HCT116 (cell line): ENCODE results near the gene ACSS2. TPM values are rescaled to one million over a fixed set of nuclear protein-coding genes. Genes with fewer than 3 reads are reported as not detected.
A peak's percentile ranks its signal among the peaks of the same experiment; 100 is the strongest.

ENCODE experiments used
- ATAC-seq: fragments of 200-7000 bp; cut with Tn5 transposase; 2 replicates; pipeline ENCODE4 v1.9.1; 2020; ENCODE audit warnings: mild to moderate bottlenecking, moderate library complexity
- BruUV-seq: library from RNA; stranded (reverse); fragments of 400-500 nt; replicated peaks from 2 replicates; lab custom pipeline; 2021; lab: Mats Ljungman, UMichigan
- CTCF ChIA-PET: fragments of 300-600 bp; sonication (Branson Sonifier 250); formaldehyde crosslinking; loops from one replicate; lab custom pipeline; 2021; ENCODE audit warnings: antibody characterized with exemption; lab: Charles Lee
- POLR2A ChIA-PET: fragments of 300-600, 350-600 bp; sonication (Branson Sonifier 250); formaldehyde crosslinking; loops from one replicate; lab custom pipeline; 2021; ENCODE audit warnings: antibody characterized with exemption; lab: Charles Lee
- RAD21 ChIA-PET, 2 experiments: fragments of 300-600 bp; sonication (Branson Sonifier 250); formaldehyde crosslinking; loops; one replicate each; lab custom pipeline; 2023; ENCODE audit warnings: low total read pairs in 2 of 2; ENCODE audit not compliant: uncharacterized antibody in 2 of 2, unreplicated experiment in 2 of 2, low non-redundant PET in 1 of 2; lab: Charles Lee
- DNase-seq: peaks from one replicate; pipeline ENCODE4 v3.0.0-alpha.2; 2010; ENCODE audit warnings: low read depth, low spot score
- H2AFZ ChIP-seq: fragments of 200-600 bp; shearing (Covaris generic), sonication (generic); 2 replicates; pipeline ENCODE4 v1.6.1; 2017; ENCODE audit warnings: low read depth, mixed run types, mixed read lengths, antibody characterized with exemption, low read length; ENCODE audit not compliant: poor library complexity, severe bottlenecking
- H3K27ac ChIP-seq: 2 replicates; pipeline ENCODE4 v1.5.1; 2012; ENCODE audit warnings: low read depth, low read length
- H3K27me3 ChIP-seq: fragments of 200-600 bp; sonication (generic); 2 replicates; pipeline ENCODE4 v1.6.1; 2016; ENCODE audit warnings: mixed run types, low read length, mixed read lengths; ENCODE audit not compliant: insufficient read depth
- H3K36me3 ChIP-seq, 2 experiments: fragments of 200-500 bp in 1 of 2; fragments of 200-600 bp in 1 of 2; sonication (Bioruptor generic) in 1 of 2; sonication (generic) in 1 of 2; 2 replicates each; pipeline versions ENCODE4 v1.5.1 to v1.6.1; 2014 to 2016; ENCODE audit warnings: low read length in 2 of 2, inconsistent platforms in 1 of 2, mixed read lengths in 1 of 2, mixed run types in 1 of 2; ENCODE audit not compliant: insufficient read depth in 2 of 2, control insufficient read depth in 1 of 2
- H3K4me1 ChIP-seq, 2 experiments: fragments of 200-600 bp in 1 of 2; sonication (generic) in 1 of 2; 2 replicates each; pipeline versions ENCODE4 v1.5.1 to v1.6.1; 2012 to 2017; ENCODE audit warnings: low read length in 2 of 2, inconsistent platforms in 1 of 2, mild to moderate bottlenecking in 1 of 2, mixed read lengths in 1 of 2, mixed run types in 1 of 2, moderate library complexity in 1 of 2; ENCODE audit not compliant: insufficient read depth in 2 of 2, control insufficient read depth in 1 of 2
- H3K4me2 ChIP-seq: fragments of 200-600 bp; sonication (generic); 2 replicates; pipeline ENCODE4 v1.6.1; 2017; ENCODE audit warnings: mixed run types, low read length, mixed read lengths
- H3K4me3 ChIP-seq, 2 experiments: fragments of 200-600 bp in 1 of 2; sonication (generic) in 1 of 2; replicated peaks in 1 of 2; 2 replicates each; pipeline ENCODE4 v1.5.1; 2011 to 2016; ENCODE audit warnings: low read length in 2 of 2, control low read depth in 1 of 2, low read depth in 1 of 2, mild to moderate bottlenecking in 1 of 2, mixed read lengths in 1 of 2, mixed run types in 1 of 2
- H3K79me2 ChIP-seq: fragments of 200-600 bp; sonication (generic); 2 replicates; pipeline ENCODE4 v1.6.1; 2017; ENCODE audit warnings: mild to moderate bottlenecking, mixed run types, low read length, moderate library complexity, mixed read lengths; ENCODE audit not compliant: insufficient read depth
- H3K9ac ChIP-seq: fragments of 200-600 bp; sonication (generic); 2 replicates; pipeline ENCODE4 v1.6.1; 2016; ENCODE audit warnings: low read length, mixed read lengths
- H3K9me2 ChIP-seq: fragments of 200-600 bp; sonication (generic), shearing (Covaris generic); 2 replicates; pipeline ENCODE4 v1.6.1; 2017; ENCODE audit warnings: mixed run types, mild to moderate bottlenecking, moderate library complexity; ENCODE audit not compliant: insufficient read depth
- H3K9me3 ChIP-seq, 2 experiments: fragments of 200-500 bp in 1 of 2; fragments of 200-600 bp in 1 of 2; sonication (Bioruptor generic) in 1 of 2; sonication (generic) in 1 of 2; 2 replicates each; pipeline ENCODE4 v1.6.1; 2014 to 2017; ENCODE audit warnings: low read length in 2 of 2, mixed read lengths in 2 of 2, inconsistent platforms in 1 of 2, low read depth in 1 of 2, mild to moderate bottlenecking in 1 of 2, mixed run types in 1 of 2, moderate library complexity in 1 of 2; ENCODE audit not compliant: control insufficient read depth in 1 of 2, insufficient read depth in 1 of 2
- H4K20me1 ChIP-seq: fragments of 200-600 bp; sonication (generic), shearing (Covaris generic); 2 replicates; pipeline ENCODE4 v1.6.1; 2017; ENCODE audit warnings: mixed run types, mild to moderate bottlenecking, moderate library complexity; ENCODE audit not compliant: insufficient read depth
- CBX3 ChIP-seq: IDR thresholded peaks from 2 replicates; pipeline ENCODE4 v1.6.1; 2012; ENCODE audit warnings: low read depth
- CEBPB ChIP-seq: IDR thresholded peaks from 2 replicates; pipeline ENCODE4 v1.6.1; 2012; ENCODE audit warnings: low read depth
- EGR1 ChIP-seq: IDR thresholded peaks from 2 replicates; pipeline ENCODE4 v1.6.1; 2012; ENCODE audit warnings: low read depth
- ELF1 ChIP-seq: IDR thresholded peaks from 2 replicates; pipeline ENCODE4 v1.6.1; 2012; ENCODE audit warnings: low read depth, borderline replicate concordance
- EZH2 ChIP-seq: fragments of 200-600 bp; sonication (generic); IDR thresholded peaks from 2 replicates; pipeline ENCODE4 v1.6.1; 2017; ENCODE audit warnings: antibody characterized with exemption, mixed run types
- FOSL1 ChIP-seq: IDR thresholded peaks from 2 replicates; pipeline ENCODE4 v1.6.1; 2012; ENCODE audit warnings: low read depth
- JUND ChIP-seq: IDR thresholded peaks from 2 replicates; pipeline ENCODE4 v1.6.1; 2012
- POLR2A ChIP-seq: IDR thresholded peaks from 2 replicates; pipeline ENCODE4 v1.7.0; 2011; ENCODE audit warnings: borderline replicate concordance; ENCODE audit not compliant: insufficient read depth, insufficient read length; ENCODE audit errors: extremely low read depth
- POLR2AphosphoS5 ChIP-seq: IDR thresholded peaks from 2 replicates; pipeline ENCODE4 v1.6.1; 2011; ENCODE audit warnings: mild to moderate bottlenecking, low read depth, low read length, moderate library complexity
- RAD21 ChIP-seq: IDR thresholded peaks from 2 replicates; pipeline ENCODE4 v1.6.1; 2012; ENCODE audit warnings: low read depth, mild to moderate bottlenecking
- SIN3A ChIP-seq: IDR thresholded peaks from 2 replicates; pipeline ENCODE4 v1.6.1; 2012; ENCODE audit warnings: low read depth
- SP1 ChIP-seq: IDR thresholded peaks from 2 replicates; pipeline ENCODE4 v1.6.1; 2012; ENCODE audit warnings: low read depth
- SRF ChIP-seq: IDR thresholded peaks from 2 replicates; pipeline ENCODE4 v1.6.1; 2012; ENCODE audit warnings: low read depth
- TCF7L2 ChIP-seq: IDR thresholded peaks from 2 replicates; pipeline ENCODE4 v1.7.0; 2011; ENCODE audit warnings: borderline replicate concordance, inconsistent platforms; ENCODE audit not compliant: insufficient read depth, insufficient read length; ENCODE audit errors: extremely low read depth
- YY1 ChIP-seq: IDR thresholded peaks from 2 replicates; pipeline ENCODE4 v1.6.1; 2011; ENCODE audit warnings: low read length, low read depth, moderate library complexity, mild to moderate bottlenecking; ENCODE audit not compliant: insufficient replicate concordance; ENCODE audit errors: extremely low read depth
- ZNF274 ChIP-seq: fragments of 200-500 bp; sonication (Bioruptor generic); IDR thresholded peaks from 2 replicates; pipeline ENCODE4 v1.6.1; 2014; ENCODE audit warnings: mild to moderate bottlenecking, low read depth, low read length, inconsistent platforms
- intact Hi-C: fragments of 100-400 bp; cut with micrococcal nuclease; formaldehyde crosslinking; loops from 2 replicates; pipeline ENCODE4 v1.10.0; 2022
- total RNA-seq: library from RNA; stranded (reverse); gene quantifications from one replicate; pipeline ENCODE4 v1.2.1, GENCODE V29; 2021; ENCODE audit not compliant: unreplicated experiment
- TF ChIP-seq, protein P1 (sequence below): IDR thresholded peaks from 2 replicates; pipeline ENCODE4 v1.6.1; 2012
- TF ChIP-seq, protein P2 (sequence below): IDR thresholded peaks from 2 replicates; pipeline ENCODE4 v1.6.1; 2012
- TF ChIP-seq, protein P3 (sequence below): IDR thresholded peaks from 2 replicates; pipeline ENCODE4 v1.6.1; 2012; ENCODE audit warnings: low read depth

The ACSS2 gene
- total RNA-seq, 1 experiment from 2014 or later, result 71.7 TPM

DNA sequence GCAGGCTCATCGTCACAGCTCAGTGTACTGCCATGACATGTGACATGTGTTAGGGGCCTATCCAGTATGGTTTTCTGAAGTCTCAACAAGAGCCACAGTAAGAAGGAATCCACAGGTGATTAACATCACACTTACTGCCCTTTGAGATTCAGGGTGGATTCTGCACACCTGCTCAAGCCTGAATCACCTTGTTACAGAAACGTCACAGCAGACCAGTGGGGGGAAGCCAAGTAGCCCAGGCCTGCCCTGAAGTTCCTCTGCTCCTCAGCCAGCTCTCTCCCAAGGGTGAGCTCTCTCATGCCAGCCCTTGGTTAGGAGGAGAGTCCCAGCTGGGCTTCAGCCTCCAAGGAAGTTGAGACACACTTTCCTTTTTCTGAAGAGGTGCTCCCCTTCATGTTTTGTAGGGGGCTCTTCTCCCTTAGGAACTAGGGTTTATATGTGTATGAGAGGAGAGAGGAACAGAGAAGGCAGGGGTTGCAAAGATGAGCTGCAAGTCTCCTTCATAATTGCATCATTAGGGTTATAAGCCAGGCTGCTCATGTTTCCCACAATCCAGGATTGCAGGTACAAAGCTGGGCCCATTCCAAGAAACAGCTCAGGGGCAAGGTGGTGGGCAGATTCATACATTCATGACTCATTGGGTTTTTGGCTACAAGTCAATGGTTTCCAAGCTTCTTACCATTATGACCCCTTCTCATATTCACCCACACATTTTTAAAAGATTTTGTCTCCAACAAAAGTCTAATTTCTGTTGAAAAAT is 67.6 kb downstream of the ACSS2 start:
- no peak overlapping the region for H3K9ac ChIP-seq
- no peak overlapping the region for H2AFZ ChIP-seq
- TF ChIP-seq CBX3 (no peak), POLR2A (no peak), EZH2 (no peak), EGR1 (peak; percentile 50; the same call in 1 of the 2 replicates), FOSL1 (peak; percentile 41; the same call in 1 of the 2 replicates), SIN3A (no peak), JUND (peak; percentile 33; the same call in 1 of the 2 replicates), SP1 (peak; percentile 36; the same call in 1 of the 2 replicates), TCF7L2 (no peak), SRF (no peak), CEBPB (peak; percentile 85), RAD21 (no peak), YY1 (no peak), ELF1 (no peak), ZNF274 (no peak), POLR2AphosphoS5 (peak; percentile 45; the same call in 1 of the 2 replicates)
- TF ChIP-seq, protein P1, sequence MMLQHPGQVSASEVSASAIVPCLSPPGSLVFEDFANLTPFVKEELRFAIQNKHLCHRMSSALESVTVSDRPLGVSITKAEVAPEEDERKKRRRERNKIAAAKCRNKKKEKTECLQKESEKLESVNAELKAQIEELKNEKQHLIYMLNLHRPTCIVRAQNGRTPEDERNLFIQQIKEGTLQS, result no peak
- TF ChIP-seq, protein P2, sequence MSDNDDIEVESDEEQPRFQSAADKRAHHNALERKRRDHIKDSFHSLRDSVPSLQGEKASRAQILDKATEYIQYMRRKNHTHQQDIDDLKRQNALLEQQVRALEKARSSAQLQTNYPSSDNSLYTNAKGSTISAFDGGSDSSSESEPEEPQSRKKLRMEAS, result peak; percentile 52; the same call in 1 of the 2 replicates
- TF ChIP-seq, protein P3, sequence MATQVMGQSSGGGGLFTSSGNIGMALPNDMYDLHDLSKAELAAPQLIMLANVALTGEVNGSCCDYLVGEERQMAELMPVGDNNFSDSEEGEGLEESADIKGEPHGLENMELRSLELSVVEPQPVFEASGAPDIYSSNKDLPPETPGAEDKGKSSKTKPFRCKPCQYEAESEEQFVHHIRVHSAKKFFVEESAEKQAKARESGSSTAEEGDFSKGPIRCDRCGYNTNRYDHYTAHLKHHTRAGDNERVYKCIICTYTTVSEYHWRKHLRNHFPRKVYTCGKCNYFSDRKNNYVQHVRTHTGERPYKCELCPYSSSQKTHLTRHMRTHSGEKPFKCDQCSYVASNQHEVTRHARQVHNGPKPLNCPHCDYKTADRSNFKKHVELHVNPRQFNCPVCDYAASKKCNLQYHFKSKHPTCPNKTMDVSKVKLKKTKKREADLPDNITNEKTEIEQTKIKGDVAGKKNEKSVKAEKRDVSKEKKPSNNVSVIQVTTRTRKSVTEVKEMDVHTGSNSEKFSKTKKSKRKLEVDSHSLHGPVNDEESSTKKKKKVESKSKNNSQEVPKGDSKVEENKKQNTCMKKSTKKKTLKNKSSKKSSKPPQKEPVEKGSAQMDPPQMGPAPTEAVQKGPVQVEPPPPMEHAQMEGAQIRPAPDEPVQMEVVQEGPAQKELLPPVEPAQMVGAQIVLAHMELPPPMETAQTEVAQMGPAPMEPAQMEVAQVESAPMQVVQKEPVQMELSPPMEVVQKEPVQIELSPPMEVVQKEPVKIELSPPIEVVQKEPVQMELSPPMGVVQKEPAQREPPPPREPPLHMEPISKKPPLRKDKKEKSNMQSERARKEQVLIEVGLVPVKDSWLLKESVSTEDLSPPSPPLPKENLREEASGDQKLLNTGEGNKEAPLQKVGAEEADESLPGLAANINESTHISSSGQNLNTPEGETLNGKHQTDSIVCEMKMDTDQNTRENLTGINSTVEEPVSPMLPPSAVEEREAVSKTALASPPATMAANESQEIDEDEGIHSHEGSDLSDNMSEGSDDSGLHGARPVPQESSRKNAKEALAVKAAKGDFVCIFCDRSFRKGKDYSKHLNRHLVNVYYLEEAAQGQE, result no peak
- no peaks in the 10 kb centered on the region for H3K4me1 ChIP-seq
- no peaks in the 10 kb centered on the region for H3K27me3 ChIP-seq
- intact Hi-C loops, result no loop called here
- no peaks in the 10 kb centered on the region for H3K9me2 ChIP-seq
- H3K9me3 ChIP-seq, result no peaks in the 10 kb centered on the region
- RAD21 ChIA-PET, result interaction anchor here in 1 of 2 experiments (1.2 kb wide), 1 partner anchor 12 kb away, joined by 4 read pairs; the partner anchor contains the start of gene MYH7B
- CTCF ChIA-PET, result no interaction called here
- no peak overlapping the region for H3K4me3 ChIP-seq
- ATAC-seq (no peak), DNase-seq (peak; percentile 16)
- no TSS peak for BruUV-seq
- H3K79me2 ChIP-seq, result no peaks in the 10 kb centered on the region
- no peak overlapping the region for H3K4me2 ChIP-seq
- H3K27ac ChIP-seq, result no peak overlapping the region
- POLR2A ChIA-PET, result interaction anchor here (1.1 to 1.3 kb wide), 2 partner anchors 8 to 12 kb away, joined by 3 read pairs; no protein-coding TSS in a partner anchor
- peaks cover 18 to 52% of the 10 kb centered on the region in 2 experiments; a peak in 3 of 4 replicates for H3K36me3 ChIP-seq
- H4K20me1 ChIP-seq, result no peaks in the 10 kb centered on the region
